Common myeloid progenitor, CD34-positive (primary cell): ENCODE results near the gene TCAP.

Experiments used
- CTCF ChIA-PET: fragments of 350-600 bp; sonication (Branson Sonifier 250); formaldehyde crosslinking; loops from one replicate; lab custom pipeline; 2021; ENCODE audit warnings: antibody characterized with exemption; lab: Charles Lee
- POLR2A ChIA-PET: fragments of 350-600 bp; sonication (Branson Sonifier 250); formaldehyde crosslinking; loops from one replicate; lab custom pipeline; 2021; ENCODE audit warnings: antibody characterized with exemption; lab: Charles Lee
- DNase-seq, 3 donors: peaks; one replicate each; pipeline versions ENCODE4 v3.0.0 to v3.0.0-alpha.2; 2013
- H3K27ac ChIP-seq, 2 experiments: 1 replicate in 1 of 2; 2 replicates in 1 of 2; pipeline ENCODE4 v1.7.0; 2013; ENCODE audit warnings: inconsistent platforms in 2 of 2, low read length in 2 of 2, mild to moderate bottlenecking in 2 of 2, low read depth in 1 of 2, moderate library complexity in 1 of 2; ENCODE audit not compliant: severe bottlenecking in 2 of 2, insufficient read depth in 1 of 2, poor library complexity in 1 of 2
- H3K27me3 ChIP-seq, 5 experiments: replicated peaks in 2 of 5; 1 replicate in 3 of 5; 2 replicates in 2 of 5; pipeline versions ENCODE4 v1.6.1 to v1.7.0; 2013; ENCODE audit warnings: low read length in 4 of 5, mild to moderate bottlenecking in 2 of 5, moderate library complexity in 2 of 5, inconsistent platforms in 1 of 5; ENCODE audit not compliant: insufficient read depth in 5 of 5, control insufficient read depth in 4 of 5
- H3K36me3 ChIP-seq, 4 experiments: 1 replicate in 2 of 4; 2 replicates in 2 of 4; pipeline versions ENCODE4 v1.6.1 to v1.7.0; 2013; ENCODE audit warnings: low read length in 3 of 4, control low read depth in 1 of 4, mild to moderate bottlenecking in 1 of 4; ENCODE audit not compliant: control insufficient read depth in 4 of 4, insufficient read depth in 4 of 4
- H3K4me1 ChIP-seq, 4 experiments: 1 replicate in 3 of 4; 2 replicates in 1 of 4; pipeline versions ENCODE4 v1.6.1 to v1.7.1; 2013; ENCODE audit warnings: low read length in 3 of 4, mild to moderate bottlenecking in 3 of 4, control low read depth in 1 of 4, inconsistent platforms in 1 of 4, moderate library complexity in 1 of 4; ENCODE audit not compliant: control insufficient read depth in 4 of 4, insufficient read depth in 4 of 4; ENCODE audit errors: control extremely low read depth in 1 of 4
- H3K4me3 ChIP-seq, 7 experiments: 1 replicate in 4 of 7; 2 replicates in 3 of 7; pipeline versions ENCODE4 v1.5.1 to v1.7.0; 2013; ENCODE audit warnings: mild to moderate bottlenecking in 7 of 7, low read length in 6 of 7, moderate library complexity in 6 of 7, inconsistent platforms in 2 of 7, low read depth in 2 of 7, control low read depth in 1 of 7; ENCODE audit not compliant: insufficient read depth in 4 of 7, control insufficient read depth in 1 of 7; ENCODE audit errors: extremely low read depth in 1 of 7
- H3K9me3 ChIP-seq, 5 experiments: 1 replicate in 4 of 5; 2 replicates in 1 of 5; pipeline versions ENCODE4 v1.6.1 to v1.7.1; 2013; ENCODE audit warnings: low read length in 4 of 5, mild to moderate bottlenecking in 2 of 5, inconsistent platforms in 1 of 5, low read depth in 1 of 5, moderate library complexity in 1 of 5; ENCODE audit not compliant: control insufficient read depth in 4 of 5, insufficient read depth in 2 of 5; ENCODE audit errors: control extremely low read depth in 1 of 5
- WGBS: methylation state at CpG from one replicate; pipeline ENCODE4 v1.1.5; 2013; ENCODE audit not compliant: insufficient coverage; 5-methylcytosine and 5-hydroxymethylcytosine counted together

The TCAP gene

GRCh38 chr17:39618956-39619785 lies 46.0 kb upstream of the TCAP start:
- Histone ChIP-seq H3K36me3 (no peaks in the 10 kb centered on the region), H3K27ac (no peak overlapping the region), H3K9me3 (no peaks in the 10 kb centered on the region), H3K4me1 (peaks cover 0 to 24% (median 19%) of the 10 kb centered on the region in 4 experiments), H3K27me3 (peaks cover 0 to 40% (median 19%) of the 10 kb centered on the region in 5 experiments), H3K4me3 (peak overlapping the region in 4 of 7 experiments; percentile 27 to 79 (median 70))
- CTCF ChIA-PET: interaction anchor here (0.8 to 20.3 kb wide), 11 partner anchors 14 to 126 kb away, joined by 3 to 445 read pairs (median 5); partner anchors contain the start of genes ERBB2, PNMT and TCAP
- POLR2A ChIA-PET: interaction anchor here (3.0 kb wide), 1 partner anchor 18 kb away, joined by 9 read pairs; the partner anchor contains the start of gene STARD3
- WGBS: 67% methylated on average over 9 of the region's 13 CpGs
- DNase-seq: no peak

- Histone ChIP-seq H3K27ac (no peak overlapping the region), H3K9me3 (no peaks in the 10 kb centered on the region), H3K27me3 (peaks cover 0 to 40% (median 22%) of the 10 kb centered on the region in 5 experiments), H3K36me3 (no peaks in the 10 kb centered on the region), H3K4me3 (no peak overlapping the region), H3K4me1 (peaks cover 0 to 24% (median 19%) of the 10 kb centered on the region in 4 experiments)
- no peak for DNase-seq
- no CpG with 5 or more reads among the region's 1 CpG for WGBS
- ChIA-PET POLR2A (interaction anchor here (3.0 kb wide), 1 partner anchor 18 kb away, joined by 9 read pairs; the partner anchor contains the start of gene STARD3), CTCF (interaction anchor here (0.8 to 20.3 kb wide), 10 partner anchors 13 to 133 kb away, joined by 3 to 445 read pairs (median 40); partner anchors contain the start of genes ERBB2, PNMT and TCAP)
Measured at GRCh38 chr17:39619786-39620101, 45.4 kb upstream of the TCAP start.

GRCh38 chr17:39621523-39622379 lies 43.4 kb upstream of the TCAP start:
- WGBS: 13% methylated on average over 24 of the region's 26 CpGs
- POLR2A ChIA-PET: interaction anchor here (3.0 kb wide), 1 partner anchor 16 kb away, joined by 9 read pairs; the partner anchor contains the start of gene STARD3
- DNase-seq: peak; percentile 78 to 87 (median 81)
- H3K36me3 ChIP-seq: no peaks in the 10 kb centered on the region
- H3K4me3 ChIP-seq: peak overlapping the region in 1 of 7 experiments; percentile 20
- peaks cover 0 to 41% (median 28%) of the 10 kb centered on the region in 5 experiments for H3K27me3 ChIP-seq
- peaks cover 0 to 30% (median 22%) of the 10 kb centered on the region in 4 experiments for H3K4me1 ChIP-seq
- CTCF ChIA-PET: interaction anchor here (0.6 to 20.3 kb wide), 24 partner anchors 9 to 159 kb away, joined by 3 to 445 read pairs (median 6); partner anchors contain the start of genes PNMT and TCAP
- no peak overlapping the region for H3K27ac ChIP-seq
- H3K9me3 ChIP-seq: no peaks in the 10 kb centered on the region

DNA sequence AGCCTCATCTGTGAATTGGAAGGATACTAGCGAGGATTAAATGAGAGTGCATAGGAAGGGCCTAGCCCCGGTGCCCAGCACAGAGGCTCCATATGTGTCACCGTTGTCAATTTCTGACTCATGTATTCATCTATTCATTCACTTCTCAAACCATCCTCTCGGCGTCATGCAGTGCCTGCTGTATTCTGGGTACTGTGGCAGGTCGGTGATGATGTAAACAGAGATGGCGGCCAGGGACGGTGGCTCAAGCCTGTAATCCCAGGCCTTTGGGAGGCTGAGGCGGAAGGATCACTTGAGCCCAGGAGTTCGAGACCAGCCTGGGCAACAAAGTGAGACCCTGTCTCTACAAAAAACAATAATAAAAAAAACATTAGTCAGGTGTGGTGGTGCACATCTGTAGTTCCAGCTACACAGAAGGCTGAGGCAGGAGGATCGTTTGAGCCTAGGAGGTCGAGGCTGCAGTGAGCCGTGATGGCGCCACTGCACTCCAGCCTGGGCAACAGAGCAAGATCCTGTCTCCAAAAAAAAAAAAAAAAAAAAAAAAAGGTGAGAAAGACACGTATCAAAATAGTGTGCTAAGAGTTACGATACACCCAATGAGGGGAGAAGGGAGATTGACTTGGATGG lies 42.7 kb upstream of the TCAP start:
- H3K27me3 ChIP-seq: peaks cover 0 to 41% (median 31%) of the 10 kb centered on the region in 5 experiments
- peak overlapping the region in 1 of 7 experiments; percentile 20 for H3K4me3 ChIP-seq
- H3K36me3 ChIP-seq: no peaks in the 10 kb centered on the region
- H3K4me1 ChIP-seq: peaks cover 0 to 32% (median 25%) of the 10 kb centered on the region in 4 experiments
- CTCF ChIA-PET: interaction anchor here (0.6 to 20.3 kb wide), 19 partner anchors 8 to 161 kb away, joined by 3 to 445 read pairs (median 5); partner anchors contain the start of genes PNMT and TCAP
- 82% methylated on average over 8 of the region's 16 CpGs for WGBS
- DNase-seq: no peak
- POLR2A ChIA-PET: interaction anchor here (3.0 kb wide), 1 partner anchor 15 kb away, joined by 9 read pairs; the partner anchor contains the start of gene STARD3
- no peak overlapping the region for H3K27ac ChIP-seq
- H3K9me3 ChIP-seq: no peaks in the 10 kb centered on the region

DNA sequence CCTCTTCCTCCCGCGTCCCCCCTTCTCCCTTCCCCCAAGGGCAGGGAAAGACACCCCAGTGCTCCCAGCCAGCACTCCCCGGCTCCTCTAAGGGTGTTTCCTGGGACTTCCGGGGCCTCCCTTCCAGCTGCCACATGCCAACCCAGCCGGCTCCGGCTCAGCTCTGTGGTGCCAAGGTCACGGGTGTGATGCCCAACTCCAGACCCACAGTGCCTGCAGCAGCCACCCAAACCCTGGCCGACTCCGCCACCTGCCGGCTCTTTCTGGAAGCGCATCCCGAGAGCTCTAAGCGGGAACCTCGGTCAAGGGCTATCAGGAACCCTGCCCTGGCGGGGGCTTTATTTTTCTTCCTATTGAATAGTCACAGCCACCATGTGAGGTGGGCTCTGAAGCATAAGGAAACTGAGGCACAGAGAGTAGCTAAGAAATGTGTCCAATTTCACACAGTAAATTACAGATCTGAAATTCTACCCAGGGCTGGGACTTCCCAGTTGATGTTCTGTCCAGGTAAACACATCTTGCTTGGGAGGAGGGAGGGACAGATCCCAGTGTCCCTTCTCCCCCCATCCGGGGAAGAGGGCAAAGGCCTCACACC lies 41.7 kb upstream of the TCAP start:
- POLR2A ChIA-PET: interaction anchor here (0.9 kb wide), 1 partner anchor 50 kb away, joined by 3 read pairs; no protein-coding TSS in a partner anchor
- H3K36me3 ChIP-seq: no peaks in the 10 kb centered on the region
- CTCF ChIA-PET: interaction anchor here (0.6 to 20.3 kb wide), 19 partner anchors 9 to 161 kb away, joined by 3 to 445 read pairs (median 4); partner anchors contain the start of genes PNMT and TCAP
- H3K27me3 ChIP-seq: peaks cover 0 to 50% (median 36%) of the 10 kb centered on the region in 5 experiments
- peaks cover 0 to 26% (median 18%) of the 10 kb centered on the region in 4 experiments for H3K4me1 ChIP-seq
- under 1% methylated on average over 14 of the region's 16 CpGs for WGBS
- H3K4me3 ChIP-seq: no peak overlapping the region
- DNase-seq: peak; percentile 71 to 85 (median 81)
- H3K27ac ChIP-seq: no peak overlapping the region
- H3K9me3 ChIP-seq: no peaks in the 10 kb centered on the region

GRCh38 chr17:39624313-39624712 lies 40.8 kb upstream of the TCAP start:
- no peak for DNase-seq
- Histone ChIP-seq H3K4me3 (no peak overlapping the region), H3K9me3 (no peaks in the 10 kb centered on the region), H3K27ac (no peak overlapping the region), H3K36me3 (no peaks in the 10 kb centered on the region), H3K4me1 (peaks cover 0 to 19% (median 14%) of the 10 kb centered on the region in 4 experiments), H3K27me3 (peaks cover 0 to 50% (median 32%) of the 10 kb centered on the region in 5 experiments)
- whole genome bisulfite sequencing: 92% methylated on average over 4 of the region's 8 CpGs
- ChIA-PET CTCF (interaction anchor here (0.9 to 20.3 kb wide), 7 partner anchors 8 to 130 kb away, joined by 3 to 445 read pairs (median 102); partner anchors contain the start of genes PNMT and TCAP), POLR2A (no interaction called here)
